GM12878 (cell line): ENCODE measurements around the gene CNIH2.
"Not testable (repeated sequence)": the region's sequence is repeated elsewhere in the genome, so short reads cannot be mapped to it uniquely, and the experiment has no call there.

ENCODE experiments used
- SIX5 ChIP-seq: IDR thresholded peaks from 2 replicates; pipeline ENCODE4 v1.6.1; 2011; ENCODE audit warnings: mild to moderate bottlenecking, low read depth, low read length, moderate library complexity; ENCODE audit not compliant: severe bottlenecking
- TF ChIP-seq, protein P1 (sequence below), 3 experiments: IDR thresholded peaks in 2 of 3; conservative IDR thresholded peaks in 1 of 3; 2 replicates each; pipeline ENCODE4 v1.5.1; 2011; ENCODE audit warnings: low read depth in 3 of 3, low read length in 3 of 3, mild to moderate bottlenecking in 3 of 3, control low read depth in 2 of 3, moderate library complexity in 2 of 3, inconsistent platforms in 1 of 3, mixed read lengths in 1 of 3; ENCODE audit not compliant: control insufficient read depth in 2 of 3, insufficient read depth in 1 of 3; ENCODE audit errors: extremely low read depth in 1 of 3

DNA sequence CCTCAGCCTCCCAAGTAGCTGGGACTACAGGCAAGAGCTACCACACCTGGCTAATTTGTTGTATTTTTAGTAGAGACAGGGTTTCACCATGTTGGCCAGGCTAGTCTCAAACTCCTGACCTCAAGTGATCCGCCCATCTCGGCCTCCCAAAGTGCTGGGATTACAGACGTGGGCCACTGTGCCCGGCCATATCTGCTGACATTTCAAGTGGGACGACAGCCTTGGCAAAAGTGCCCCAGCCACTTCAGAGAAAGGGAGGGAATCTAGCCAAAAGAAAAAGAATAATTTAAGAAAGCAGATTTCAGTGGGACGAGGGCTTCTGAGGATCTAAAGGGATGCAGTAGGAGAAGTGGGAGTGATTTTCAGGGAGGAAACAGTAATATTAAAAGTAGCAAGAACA, 24.9 kb upstream of the CNIH2 start:
- not testable (repeated sequence) for TF ChIP-seq SIX5
- TF ChIP-seq, protein P1, sequence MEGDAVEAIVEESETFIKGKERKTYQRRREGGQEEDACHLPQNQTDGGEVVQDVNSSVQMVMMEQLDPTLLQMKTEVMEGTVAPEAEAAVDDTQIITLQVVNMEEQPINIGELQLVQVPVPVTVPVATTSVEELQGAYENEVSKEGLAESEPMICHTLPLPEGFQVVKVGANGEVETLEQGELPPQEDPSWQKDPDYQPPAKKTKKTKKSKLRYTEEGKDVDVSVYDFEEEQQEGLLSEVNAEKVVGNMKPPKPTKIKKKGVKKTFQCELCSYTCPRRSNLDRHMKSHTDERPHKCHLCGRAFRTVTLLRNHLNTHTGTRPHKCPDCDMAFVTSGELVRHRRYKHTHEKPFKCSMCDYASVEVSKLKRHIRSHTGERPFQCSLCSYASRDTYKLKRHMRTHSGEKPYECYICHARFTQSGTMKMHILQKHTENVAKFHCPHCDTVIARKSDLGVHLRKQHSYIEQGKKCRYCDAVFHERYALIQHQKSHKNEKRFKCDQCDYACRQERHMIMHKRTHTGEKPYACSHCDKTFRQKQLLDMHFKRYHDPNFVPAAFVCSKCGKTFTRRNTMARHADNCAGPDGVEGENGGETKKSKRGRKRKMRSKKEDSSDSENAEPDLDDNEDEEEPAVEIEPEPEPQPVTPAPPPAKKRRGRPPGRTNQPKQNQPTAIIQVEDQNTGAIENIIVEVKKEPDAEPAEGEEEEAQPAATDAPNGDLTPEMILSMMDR (IDR thresholded peaks at IDR 0.05 in 2 of 3, conservative IDR thresholded peaks at IDR 0.05 in 1 of 3; ENCODE audit: control insufficient read depth in 2 of 3, extremely low read depth in 1 of 3, insufficient read depth in 1 of 3, low read depth in 3 of 3, low read length in 3 of 3) = not testable (repeated sequence)
